ENCODE data around the gene AKR1C4.

The AKR1C4 gene

GRCh38 chr10:5196702-5197113 lies at the start of gene AKR1C4:
TSS of gene AKR1C4 (plus strand) at chr10:5196837. CDS start at chr10:5196868, 31 bp downstream.
- H3K27ac ChIP-seq, result no peak within 1 kb of the TSS
- DNase-seq (ENCODE audit: low spot score), result no peak
- CTCF ChIA-PET, result interaction anchor here (0.7 kb wide), 1 partner anchor 545 kb away, joined by 3 read pairs; no protein-coding TSS in a partner anchor
- no peak for TF ChIP-seq CTCF (conservative IDR thresholded peaks at IDR 0.05; ENCODE audit: low read depth)
- POLR2A ChIA-PET (ENCODE audit: low non-redundant PET), result no interaction called here

- CTCF ChIA-PET, result interaction anchor here (0.6 kb wide), 1 partner anchor 229 kb away, joined by 3 read pairs; no protein-coding TSS in a partner anchor
These were observed 49.8 kb upstream of the AKR1C4 start for GRCh38 chr10:5146920-5147254.

GRCh38 chr10:5147255-5147980 lies 49.2 kb upstream of the AKR1C4 start:
- no peak for TF ChIP-seq CTCF (conservative IDR thresholded peaks at IDR 0.05; ENCODE audit: low read depth)
- H3K27ac ChIP-seq, result no peak overlapping the region
- ChIA-PET CTCF (no interaction called here), POLR2A (ENCODE audit: low non-redundant PET) (no interaction called here)
- no peak for DNase-seq (ENCODE audit: low spot score)

More at GRCh38 chr10:5146920-5147254, 49.8 kb upstream of the AKR1C4 start:
- no peak overlapping the region for H3K27ac ChIP-seq
- no peak for DNase-seq (ENCODE audit: low spot score)
- no peak for TF ChIP-seq CTCF (conservative IDR thresholded peaks at IDR 0.05; ENCODE audit: low read depth)
- POLR2A ChIA-PET (ENCODE audit: low non-redundant PET), result no interaction called here

- POLR2A ChIA-PET (ENCODE audit: low non-redundant PET), result no interaction called here
- CTCF ChIA-PET, result interaction anchor here (0.9 kb wide), 1 partner anchor 8 kb away, joined by 3 read pairs; no protein-coding TSS in a partner anchor
- no peak overlapping the region for H3K27ac ChIP-seq
These were observed 48.5 kb upstream of the AKR1C4 start for GRCh38 chr10:5147981-5148677.

GRCh38 chr10:5148678-5149032 lies 48.0 kb upstream of the AKR1C4 start:
- H3K27ac ChIP-seq, result no peak overlapping the region
- DNase-seq (ENCODE audit: low spot score), result no peak
- ChIA-PET CTCF (interaction anchor here (0.9 kb wide), 1 partner anchor 8 kb away, joined by 3 read pairs; no protein-coding TSS in a partner anchor), POLR2A (ENCODE audit: low non-redundant PET) (no interaction called here)
- no peak for TF ChIP-seq CTCF (conservative IDR thresholded peaks at IDR 0.05; ENCODE audit: low read depth)

More at GRCh38 chr10:5147981-5148677, 48.5 kb upstream of the AKR1C4 start:
- no peak for TF ChIP-seq CTCF (conservative IDR thresholded peaks at IDR 0.05; ENCODE audit: low read depth)
- no peak for DNase-seq (ENCODE audit: low spot score)

GRCh38 chr10:5151076-5151475 lies 45.6 kb upstream of the AKR1C4 start:
- no peak for DNase-seq (ENCODE audit: low spot score)
- ChIA-PET CTCF (interaction anchor here (0.6 kb wide), 1 partner anchor 342 kb away, joined by 3 read pairs; no protein-coding TSS in a partner anchor), POLR2A (ENCODE audit: low non-redundant PET) (no interaction called here)
- H3K27ac ChIP-seq, result no peak overlapping the region
- TF ChIP-seq CTCF (conservative IDR thresholded peaks at IDR 0.05; ENCODE audit: low read depth), result no peak

Data from RWPE1 (cell line).